HG03045 (cell line): Measurements from ENCODE around the gene SMC1A.
"Not testable (repeated sequence)": the region's sequence is repeated elsewhere in the genome, so short reads cannot be mapped to it uniquely, and the experiment has no call there.

ENCODE experiments used
- ATAC-seq: cut with Tn5 transposase; IDR thresholded peaks from one replicate; pipeline ENCODE4 v1.9.1; 2021; ENCODE audit warnings: mild to moderate bottlenecking, moderate library complexity; ENCODE audit not compliant: unreplicated experiment

The SMC1A gene

GRCh38 chrX:53422861-53423306 is 430 bp upstream of the SMC1A start, which contains the start of gene RIBC1:
Gene RIBC1 (plus strand): TSS chrX:53422873. CDS start chrX:53426277, 3,404 bp downstream.
- no peak for ATAC-seq

- peak; percentile 7 for ATAC-seq
Measured at GRCh38 chrX:53421772-53422085, 725 bp downstream of the SMC1A start.

- no peak for ATAC-seq
Measured at GRCh38 chrX:53421125-53421524, 1.3 kb downstream of the SMC1A start.

GRCh38 chrX:53420351-53420750 is 2.1 kb downstream of the SMC1A start:
- not testable (repeated sequence) for ATAC-seq

GRCh38 chrX:53412446-53412845 is 10.0 kb downstream of the SMC1A start:
- ATAC-seq: no peak

- ATAC-seq: no peak
Measured at GRCh38 chrX:53403535-53403934, 18.9 kb downstream of the SMC1A start.

- ATAC-seq: no peak
Measured at GRCh38 chrX:53398216-53398615, 24.2 kb downstream of the SMC1A start.

GRCh38 chrX:53395605-53396298 is 26.7 kb downstream of the SMC1A start:
- no peak for ATAC-seq

- ATAC-seq: no peak
Measured at GRCh38 chrX:53383376-53384076, 38.9 kb downstream of the SMC1A start.

GRCh38 chrX:53379747-53380146 is 42.7 kb downstream of the SMC1A start:
- no peak for ATAC-seq

- ATAC-seq: no peak
Measured at GRCh38 chrX:53379008-53379710, 43.3 kb downstream of the SMC1A start.

GRCh38 chrX:53377464-53377863 is 45.0 kb downstream of the SMC1A start:
- ATAC-seq: no peak

GRCh38 chrX:53376888-53377287 is 45.6 kb downstream of the SMC1A start:
- ATAC-seq: no peak

GRCh38 chrX:53374923-53375322 is 47.5 kb downstream of the SMC1A start:
- no peak for ATAC-seq

- ATAC-seq: no peak
Measured at GRCh38 chrX:53374222-53374820, 48.1 kb downstream of the SMC1A start.

- no peak for ATAC-seq
Measured at GRCh38 chrX:53373307-53373706, 49.1 kb downstream of the SMC1A start.

GRCh38 chrX:53366454-53366853 is 56.0 kb downstream of the SMC1A start:
- ATAC-seq: not testable (repeated sequence)

- no peak for ATAC-seq
Measured at GRCh38 chrX:53362449-53362848, 60.0 kb downstream of the SMC1A start.

- ATAC-seq: no peak
Measured at GRCh38 chrX:53357799-53358530, 64.5 kb downstream of the SMC1A start.

- ATAC-seq: no peak
Measured at GRCh38 chrX:53356186-53356585, 66.3 kb downstream of the SMC1A start.

- ATAC-seq: no peak
Measured at GRCh38 chrX:53354669-53355068, 67.8 kb downstream of the SMC1A start.
